SK-N-SH (cell line): ENCODE results near the gene SPEM3. TPM values are rescaled to one million over a fixed set of nuclear protein-coding genes. Genes with fewer than 3 reads are reported as not detected.
A peak's percentile ranks its signal among the peaks of the same experiment; 100 is the strongest.

Experiments used
- CTCF ChIA-PET: fragments of 300-600, 350-600 bp; formaldehyde crosslinking; extraction: SDS; loops from one replicate; lab custom pipeline; 2021; lab: Yijun Ruan, JAX
- POLR2A ChIA-PET: fragments of 350-600 bp; sonication (Branson Sonifier 250); formaldehyde crosslinking; extraction: SDS; loops from one replicate; lab custom pipeline; 2020; ENCODE audit warnings: antibody characterized with exemption, inconsistent platforms; lab: Yijun Ruan, JAX
- DNase-seq: peaks from one replicate; pipeline ENCODE4 v3.0.0; 2012
- H2AFZ ChIP-seq: fragments of 200-600 bp; sonication (generic); 2 replicates; pipeline ENCODE4 v1.8.1; 2016; ENCODE audit warnings: antibody characterized with exemption, mild to moderate bottlenecking, low read depth
- H3F3A ChIP-seq: fragments of 200-600 bp; sonication (generic); replicated peaks from 2 replicates; pipeline ENCODE3; 2016; ENCODE audit warnings: antibody characterized with exemption, mild to moderate bottlenecking; ENCODE audit not compliant: insufficient read depth
- H3K27ac ChIP-seq, 2 experiments: fragments of 200-500 bp in 1 of 2; fragments of 200-600 bp in 1 of 2; sonication (Bioruptor generic) in 1 of 2; sonication (generic), shearing (Covaris generic) in 1 of 2; 2 replicates each; pipeline versions ENCODE4 v1.5.1 to v1.6.1; 2014 to 2016; ENCODE audit warnings: low read depth in 2 of 2, inconsistent platforms in 1 of 2, low read length in 1 of 2, mild to moderate bottlenecking in 1 of 2, mixed read lengths in 1 of 2
- H3K27me3 ChIP-seq: fragments of 200-600 bp; sonication (generic), shearing (Covaris generic); 2 replicates; pipeline ENCODE4 v1.6.1; 2016; ENCODE audit warnings: mixed run types; ENCODE audit not compliant: insufficient read depth
- H3K36me3 ChIP-seq, 2 experiments: fragments of 200-500 bp in 1 of 2; fragments of 200-600 bp in 1 of 2; sonication (Bioruptor generic) in 1 of 2; sonication (generic) in 1 of 2; replicated peaks in 1 of 2; 2 replicates each; pipeline versions ENCODE3 to v1.5.1; 2014 to 2016; ENCODE audit warnings: low read length in 1 of 2, mild to moderate bottlenecking in 1 of 2; ENCODE audit not compliant: insufficient read depth in 2 of 2, control insufficient read depth in 1 of 2
- H3K4me1 ChIP-seq, 2 experiments: fragments of 200-500 bp in 1 of 2; fragments of 200-600 bp in 1 of 2; sonication (Bioruptor generic) in 1 of 2; sonication (generic), shearing (Covaris generic) in 1 of 2; 2 replicates each; pipeline versions ENCODE4 v1.5.1 to v1.6.1; 2014 to 2016; ENCODE audit warnings: low read depth in 1 of 2, low read length in 1 of 2, mixed run types in 1 of 2; ENCODE audit not compliant: insufficient read depth in 2 of 2, control insufficient read depth in 1 of 2
- H3K4me2 ChIP-seq: fragments of 200-600 bp; sonication (generic), shearing (Covaris generic); 2 replicates; pipeline ENCODE4 v1.6.1; 2017; ENCODE audit warnings: mixed run types
- H3K4me3 ChIP-seq, 2 experiments: fragments of 200-500 bp in 1 of 2; fragments of 200-600 bp in 1 of 2; sonication (Bioruptor generic) in 1 of 2; sonication (generic), shearing (Covaris generic) in 1 of 2; 2 replicates each; pipeline versions ENCODE4 v1.5.1 to v1.8.1; 2014 to 2016; ENCODE audit warnings: low read depth in 2 of 2, inconsistent platforms in 1 of 2, low read length in 1 of 2, mild to moderate bottlenecking in 1 of 2, mixed read lengths in 1 of 2, moderate library complexity in 1 of 2
- H3K79me2 ChIP-seq: fragments of 200-600 bp; sonication (generic); 2 replicates; pipeline ENCODE4 v1.8.1; 2017; ENCODE audit warnings: mild to moderate bottlenecking; ENCODE audit not compliant: insufficient read depth
- H3K9ac ChIP-seq: fragments of 200-600 bp; sonication (generic); 2 replicates; pipeline ENCODE4 v1.6.1; 2017; ENCODE audit warnings: mixed run types
- H3K9me2 ChIP-seq: fragments of 200-600 bp; sonication (generic); 2 replicates; pipeline ENCODE4 v1.6.1; 2017; ENCODE audit warnings: mixed run types
- H3K9me3 ChIP-seq: fragments of 200-600 bp; sonication (generic); 2 replicates; pipeline ENCODE4 v1.6.1; 2017; ENCODE audit warnings: mixed run types, mild to moderate bottlenecking, moderate library complexity
- H4K20me1 ChIP-seq: fragments of 200-600 bp; sonication (generic); 2 replicates; pipeline ENCODE4 v1.6.1; 2017; ENCODE audit warnings: mild to moderate bottlenecking, mixed run types; ENCODE audit not compliant: insufficient read depth
- CHD2 ChIP-seq: fragments of 150-350 bp; IDR thresholded peaks from 2 replicates; pipeline ENCODE4 v1.6.1; 2018; ENCODE audit warnings: low read length; ENCODE audit not compliant: partially characterized antibody
- JUND ChIP-seq: IDR thresholded peaks from 2 replicates; pipeline ENCODE4 v1.4.0; 2012
- MXI1 ChIP-seq: IDR thresholded peaks from 2 replicates; pipeline ENCODE4 v1.6.1; 2012; ENCODE audit warnings: mild to moderate bottlenecking, low read depth, low read length, improper control_type of control experiment
- NFIC ChIP-seq: IDR thresholded peaks from 2 replicates; pipeline ENCODE4 v1.4.0; 2012; ENCODE audit warnings: borderline replicate concordance
- RCOR1 ChIP-seq: fragments of 150-350 bp; IDR thresholded peaks from 2 replicates; pipeline ENCODE4 v1.6.1; 2017; ENCODE audit warnings: antibody characterized with exemption, low read length
- RFX5 ChIP-seq: IDR thresholded peaks from 2 replicates; pipeline ENCODE4 v1.6.1; 2012; ENCODE audit warnings: mild to moderate bottlenecking, improper control_type of control experiment, low read length
- SIN3A ChIP-seq: IDR thresholded peaks from 2 replicates; pipeline ENCODE4 v1.6.1; 2012; ENCODE audit warnings: low read depth, mild to moderate bottlenecking, low read length, moderate library complexity, borderline replicate concordance
- WGBS: methylation state at CpG from one replicate; pipeline ENCODE4 v1.1.6; 2017; ENCODE audit warnings: low lambda C conversion rate; 5-methylcytosine and 5-hydroxymethylcytosine counted together
- polyA plus RNA-seq, 3 experiments: library from polyadenylated mRNA; depleted of rRNA; stranded (reverse); fragments of >200 nt; gene quantifications; 2 replicates each; pipeline ENCODE4 v1.2.3, GENCODE V29; 2012
- TF ChIP-seq, protein P1 (sequence below): IDR thresholded peaks from 2 replicates; pipeline ENCODE4 v1.4.0; 2012; ENCODE audit warnings: low read depth, borderline replicate concordance
- TF ChIP-seq, protein P2 (sequence below): fragments of 150-350 bp; IDR thresholded peaks from 2 replicates; pipeline ENCODE4 v1.6.1; 2016; ENCODE audit warnings: mild to moderate bottlenecking, low read depth, low read length
- TF ChIP-seq, protein P3 (sequence below): IDR thresholded peaks from 2 replicates; pipeline ENCODE4 v1.4.0; 2012; ENCODE audit warnings: low read depth, borderline replicate concordance
- TF ChIP-seq, protein P4 (sequence below): fragments of 150-350 bp; IDR thresholded peaks from 2 replicates; pipeline ENCODE4 v1.6.1; 2017; ENCODE audit warnings: antibody characterized with exemption, low read length, low read depth, borderline replicate concordance
- TF ChIP-seq, protein P5 (sequence below): IDR thresholded peaks from 2 replicates; pipeline ENCODE4; 2012
- TF ChIP-seq, protein P6 (sequence below): IDR thresholded peaks from 2 replicates; pipeline ENCODE4 v1.4.0; 2012; ENCODE audit warnings: low read depth

The SPEM3 gene
- polyA plus RNA-seq, 1 of the 3 experiments (the other 2 are of a cell fraction) = not detected

DNA sequence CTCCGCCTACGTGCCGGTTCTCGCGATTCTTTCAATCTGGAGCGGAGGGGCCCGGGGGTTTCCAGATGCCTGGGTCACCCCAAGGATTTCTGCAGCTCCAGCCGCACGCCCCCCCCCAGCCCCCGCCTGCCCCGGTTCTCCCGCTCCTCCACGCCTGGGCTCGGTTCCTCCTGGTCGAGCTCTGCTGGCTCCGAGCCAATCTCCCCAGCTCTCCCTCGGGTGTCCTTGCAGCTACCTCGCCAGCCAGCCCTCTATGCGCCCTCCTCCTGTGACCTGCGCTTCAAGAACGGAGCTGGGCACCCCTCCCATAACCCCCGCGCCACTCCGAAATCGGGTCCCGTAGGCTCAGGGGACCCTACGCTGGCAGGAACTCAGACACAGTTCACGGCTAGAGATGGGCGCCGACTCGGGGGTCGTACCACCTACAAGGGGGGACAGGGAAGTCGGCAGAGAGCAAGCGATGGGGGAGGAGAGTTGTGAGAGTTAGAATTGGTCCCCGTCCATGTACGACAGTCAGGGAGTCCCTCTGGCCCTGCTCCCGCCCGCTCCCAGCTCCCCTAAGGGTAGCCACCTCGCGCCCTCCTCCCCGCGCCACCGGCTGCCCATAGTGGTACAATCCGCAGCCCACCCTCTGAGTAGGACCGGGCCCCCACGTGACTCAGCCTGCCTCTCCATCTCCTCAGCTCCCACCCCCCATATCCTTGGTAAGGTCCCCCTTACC, 11.6 kb downstream of the SPEM3 start:
- no peaks in the 10 kb centered on the region for H4K20me1 ChIP-seq
- peak overlapping the region; percentile 67 to 70 for H3K4me3 ChIP-seq
- TF ChIP-seq SIN3A = no peak
- TF ChIP-seq, protein P1, sequence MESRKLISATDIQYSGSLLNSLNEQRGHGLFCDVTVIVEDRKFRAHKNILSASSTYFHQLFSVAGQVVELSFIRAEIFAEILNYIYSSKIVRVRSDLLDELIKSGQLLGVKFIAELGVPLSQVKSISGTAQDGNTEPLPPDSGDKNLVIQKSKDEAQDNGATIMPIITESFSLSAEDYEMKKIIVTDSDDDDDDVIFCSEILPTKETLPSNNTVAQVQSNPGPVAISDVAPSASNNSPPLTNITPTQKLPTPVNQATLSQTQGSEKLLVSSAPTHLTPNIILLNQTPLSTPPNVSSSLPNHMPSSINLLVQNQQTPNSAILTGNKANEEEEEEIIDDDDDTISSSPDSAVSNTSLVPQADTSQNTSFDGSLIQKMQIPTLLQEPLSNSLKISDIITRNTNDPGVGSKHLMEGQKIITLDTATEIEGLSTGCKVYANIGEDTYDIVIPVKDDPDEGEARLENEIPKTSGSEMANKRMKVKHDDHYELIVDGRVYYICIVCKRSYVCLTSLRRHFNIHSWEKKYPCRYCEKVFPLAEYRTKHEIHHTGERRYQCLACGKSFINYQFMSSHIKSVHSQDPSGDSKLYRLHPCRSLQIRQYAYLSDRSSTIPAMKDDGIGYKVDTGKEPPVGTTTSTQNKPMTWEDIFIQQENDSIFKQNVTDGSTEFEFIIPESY = peak; percentile 94
- TF ChIP-seq, protein P2, sequence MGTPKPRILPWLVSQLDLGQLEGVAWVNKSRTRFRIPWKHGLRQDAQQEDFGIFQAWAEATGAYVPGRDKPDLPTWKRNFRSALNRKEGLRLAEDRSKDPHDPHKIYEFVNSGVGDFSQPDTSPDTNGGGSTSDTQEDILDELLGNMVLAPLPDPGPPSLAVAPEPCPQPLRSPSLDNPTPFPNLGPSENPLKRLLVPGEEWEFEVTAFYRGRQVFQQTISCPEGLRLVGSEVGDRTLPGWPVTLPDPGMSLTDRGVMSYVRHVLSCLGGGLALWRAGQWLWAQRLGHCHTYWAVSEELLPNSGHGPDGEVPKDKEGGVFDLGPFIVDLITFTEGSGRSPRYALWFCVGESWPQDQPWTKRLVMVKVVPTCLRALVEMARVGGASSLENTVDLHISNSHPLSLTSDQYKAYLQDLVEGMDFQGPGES = no peak
- TF ChIP-seq, protein P3, sequence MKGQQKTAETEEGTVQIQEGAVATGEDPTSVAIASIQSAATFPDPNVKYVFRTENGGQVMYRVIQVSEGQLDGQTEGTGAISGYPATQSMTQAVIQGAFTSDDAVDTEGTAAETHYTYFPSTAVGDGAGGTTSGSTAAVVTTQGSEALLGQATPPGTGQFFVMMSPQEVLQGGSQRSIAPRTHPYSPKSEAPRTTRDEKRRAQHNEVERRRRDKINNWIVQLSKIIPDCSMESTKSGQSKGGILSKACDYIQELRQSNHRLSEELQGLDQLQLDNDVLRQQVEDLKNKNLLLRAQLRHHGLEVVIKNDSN = peak; percentile 85
- peak; percentile 68; the same call in 1 of the 2 replicates for TF ChIP-seq NFIC
- peak; percentile 98 for TF ChIP-seq CHD2
- TF ChIP-seq, protein P4, sequence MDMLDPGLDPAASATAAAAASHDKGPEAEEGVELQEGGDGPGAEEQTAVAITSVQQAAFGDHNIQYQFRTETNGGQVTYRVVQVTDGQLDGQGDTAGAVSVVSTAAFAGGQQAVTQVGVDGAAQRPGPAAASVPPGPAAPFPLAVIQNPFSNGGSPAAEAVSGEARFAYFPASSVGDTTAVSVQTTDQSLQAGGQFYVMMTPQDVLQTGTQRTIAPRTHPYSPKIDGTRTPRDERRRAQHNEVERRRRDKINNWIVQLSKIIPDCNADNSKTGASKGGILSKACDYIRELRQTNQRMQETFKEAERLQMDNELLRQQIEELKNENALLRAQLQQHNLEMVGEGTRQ = peak; percentile 52; the same call in 1 of the 2 replicates
- H3F3A ChIP-seq = peaks cover 18% of the 10 kb centered on the region
- no peaks in the 10 kb centered on the region for H3K9me2 ChIP-seq
- H3K27me3 ChIP-seq = no peaks in the 10 kb centered on the region
- H3K79me2 ChIP-seq = peaks cover 7% of the 10 kb centered on the region; the same call in 1 of the 2 replicates
- peaks cover 7 to 30% of the 10 kb centered on the region in 2 experiments; a peak in 2 of 4 replicates for H3K4me1 ChIP-seq
- WGBS = 11% methylated on average over 32 of the region's 46 CpGs
- H3K4me2 ChIP-seq = peak overlapping the region; percentile 95
- ChIA-PET POLR2A (interaction anchor here (1.1 to 3.3 kb wide), 8 partner anchors 8 to 120 kb away, joined by 3 to 19 read pairs (median 4); partner anchors contain the start of genes NEURL4, POLR2A, TMEM256 and ZBTB4), CTCF (interaction anchor here (0.7 to 1.6 kb wide), 5 partner anchors 34 to 120 kb away, joined by 3 to 6 read pairs (median 4); no protein-coding TSS in a partner anchor)
- peak overlapping the region in 1 of 2 experiments; percentile 97; a peak in 2 of 4 replicates for H3K27ac ChIP-seq
- DNase-seq = peak; percentile 93
- no peaks in the 10 kb centered on the region for H3K9me3 ChIP-seq
- H3K9ac ChIP-seq = peak overlapping the region; percentile 61
- peak overlapping the region; percentile 88 for H2AFZ ChIP-seq
- peaks cover 0 to 4% of the 10 kb centered on the region in 2 experiments for H3K36me3 ChIP-seq

DNA sequence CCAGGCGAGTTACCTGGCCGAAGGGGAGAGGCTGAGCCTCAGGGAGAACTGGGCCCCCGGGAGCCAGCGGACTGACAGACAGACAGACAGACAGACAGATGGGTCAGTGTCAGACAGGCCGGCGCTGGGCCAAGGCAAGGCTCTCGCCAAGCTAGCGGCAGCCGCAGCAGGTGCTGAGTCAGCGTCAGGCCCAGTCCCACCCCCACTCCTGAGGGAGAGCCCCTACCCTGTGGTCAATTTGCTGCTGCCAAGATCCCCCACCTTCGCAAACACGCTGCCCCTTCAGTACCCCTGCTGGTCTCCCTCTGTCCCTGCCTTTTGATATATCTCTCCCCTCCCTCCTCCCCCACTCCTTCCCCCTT, 12.2 kb downstream of the SPEM3 start:
- 22% methylated on average over 7 of the region's 12 CpGs for WGBS
- Histone ChIP-seq H3K27me3 (no peaks in the 10 kb centered on the region), H3K79me2 (peaks cover 7% of the 10 kb centered on the region; the same call in 1 of the 2 replicates), H3K9me3 (no peaks in the 10 kb centered on the region), H3K4me1 (peaks cover 7 to 32% of the 10 kb centered on the region in 2 experiments; a peak in 2 of 4 replicates), H3K9me2 (no peaks in the 10 kb centered on the region), H2AFZ (no peak overlapping the region), H3K27ac (peak overlapping the region in 1 of 2 experiments; percentile 97; a peak in 2 of 4 replicates), H3K4me3 (peak overlapping the region; percentile 67 to 70), H4K20me1 (no peaks in the 10 kb centered on the region), H3K36me3 (peaks cover 0 to 4% of the 10 kb centered on the region in 2 experiments), H3F3A (peaks cover 18% of the 10 kb centered on the region), H3K9ac (peak overlapping the region; percentile 61), H3K4me2 (peak overlapping the region; percentile 95)
- CTCF ChIA-PET = interaction anchor here (0.7 to 1.6 kb wide), 6 partner anchors 26 to 120 kb away, joined by 3 to 11 read pairs (median 4); no protein-coding TSS in a partner anchor
- peak; percentile 72 for DNase-seq
- POLR2A ChIA-PET = interaction anchor here (0.7 to 3.3 kb wide), 10 partner anchors 9 to 767 kb away, joined by 3 to 19 read pairs (median 4); partner anchors contain the start of genes NEURL4, POLR2A, TMEM256 and ZBTB4
- TF ChIP-seq RCOR1 = no peak
- no peak for TF ChIP-seq RFX5
- TF ChIP-seq, protein P5, sequence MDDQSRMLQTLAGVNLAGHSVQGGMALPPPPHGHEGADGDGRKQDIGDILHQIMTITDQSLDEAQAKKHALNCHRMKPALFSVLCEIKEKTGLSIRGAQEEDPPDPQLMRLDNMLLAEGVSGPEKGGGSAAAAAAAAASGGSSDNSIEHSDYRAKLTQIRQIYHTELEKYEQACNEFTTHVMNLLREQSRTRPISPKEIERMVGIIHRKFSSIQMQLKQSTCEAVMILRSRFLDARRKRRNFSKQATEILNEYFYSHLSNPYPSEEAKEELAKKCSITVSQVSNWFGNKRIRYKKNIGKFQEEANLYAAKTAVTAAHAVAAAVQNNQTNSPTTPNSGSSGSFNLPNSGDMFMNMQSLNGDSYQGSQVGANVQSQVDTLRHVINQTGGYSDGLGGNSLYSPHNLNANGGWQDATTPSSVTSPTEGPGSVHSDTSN = peak; percentile 93
- peak; percentile 60 for TF ChIP-seq NFIC
- TF ChIP-seq, protein P6, sequence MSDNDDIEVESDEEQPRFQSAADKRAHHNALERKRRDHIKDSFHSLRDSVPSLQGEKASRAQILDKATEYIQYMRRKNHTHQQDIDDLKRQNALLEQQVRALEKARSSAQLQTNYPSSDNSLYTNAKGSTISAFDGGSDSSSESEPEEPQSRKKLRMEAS = 0 out of 2 replicates have a peak, but pooled peaks have one; percentile 6
- TF ChIP-seq, protein P3 = no peak
- TF ChIP-seq MXI1 = peak; percentile 59; the same call in 1 of the 2 replicates
- no peak for TF ChIP-seq JUND
